KOPT-K1 (cell line): ENCODE results near the gene CHPF2.

Experiments
- H3K27ac ChIP-seq: fragments of 200-600 bp; sonication (generic); 2 replicates; pipeline ENCODE4 v1.5.1; 2016; ENCODE audit warnings: antibody characterized with exemption, mild to moderate bottlenecking, low read depth, low read length; ENCODE audit not compliant: poor library complexity, severe bottlenecking
- H3K36me3 ChIP-seq: fragments of 200-600 bp; sonication (generic); 2 replicates; pipeline ENCODE4 v1.5.1; 2017; ENCODE audit warnings: antibody characterized with exemption, mild to moderate bottlenecking, low read length, moderate library complexity; ENCODE audit not compliant: insufficient read depth
- H3K9me3 ChIP-seq: fragments of 200-600 bp; sonication (generic); 2 replicates; pipeline ENCODE4 v1.5.1; 2017; ENCODE audit warnings: antibody characterized with exemption, low read length, mild to moderate bottlenecking; ENCODE audit not compliant: insufficient read depth, poor library complexity, severe bottlenecking

Gene CHPF2

DNA sequence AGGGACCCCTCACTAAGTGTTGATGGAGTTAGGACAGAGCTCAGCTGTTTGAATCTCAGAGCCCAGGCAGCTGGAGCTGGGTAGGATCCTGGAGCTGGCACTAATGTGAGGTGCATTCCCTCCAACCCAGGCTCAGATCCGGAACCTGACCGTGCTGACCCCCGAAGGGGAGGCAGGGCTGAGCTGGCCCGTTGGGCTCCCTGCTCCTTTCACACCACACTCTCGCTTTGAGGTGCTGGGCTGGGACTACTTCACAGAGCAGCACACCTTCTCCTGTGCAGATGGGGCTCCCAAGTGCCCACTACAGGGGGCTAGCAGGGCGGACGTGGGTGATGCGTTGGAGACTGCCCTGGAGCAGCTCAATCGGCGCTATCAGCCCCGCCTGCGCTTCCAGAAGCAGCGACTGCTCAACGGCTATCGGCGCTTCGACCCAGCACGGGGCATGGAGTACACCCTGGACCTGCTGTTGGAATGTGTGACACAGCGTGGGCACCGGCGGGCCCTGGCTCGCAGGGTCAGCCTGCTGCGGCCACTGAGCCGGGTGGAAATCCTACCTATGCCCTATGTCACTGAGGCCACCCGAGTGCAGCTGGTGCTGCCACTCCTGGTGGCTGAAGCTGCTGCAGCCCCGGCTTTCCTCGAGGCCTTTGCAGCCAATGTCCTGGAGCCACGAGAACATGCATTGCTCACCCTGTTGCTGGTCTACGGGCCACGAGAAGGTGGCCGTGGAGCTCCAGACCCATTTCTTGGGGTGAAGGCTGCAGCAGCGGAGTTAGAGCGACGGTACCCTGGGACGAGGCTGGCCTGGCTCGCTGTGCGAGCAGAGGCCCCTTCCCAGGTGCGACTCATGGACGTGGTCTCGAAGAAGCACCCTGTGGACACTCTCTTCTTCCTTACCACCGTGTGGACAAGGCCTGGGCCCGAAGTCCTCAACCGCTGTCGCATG, 5.2 kb downstream of the CHPF2 start:
- Histone ChIP-seq H3K9me3 (no peaks in the 10 kb centered on the region), H3K36me3 (peaks cover 73% of the 10 kb centered on the region), H3K27ac (no peak overlapping the region)

DNA sequence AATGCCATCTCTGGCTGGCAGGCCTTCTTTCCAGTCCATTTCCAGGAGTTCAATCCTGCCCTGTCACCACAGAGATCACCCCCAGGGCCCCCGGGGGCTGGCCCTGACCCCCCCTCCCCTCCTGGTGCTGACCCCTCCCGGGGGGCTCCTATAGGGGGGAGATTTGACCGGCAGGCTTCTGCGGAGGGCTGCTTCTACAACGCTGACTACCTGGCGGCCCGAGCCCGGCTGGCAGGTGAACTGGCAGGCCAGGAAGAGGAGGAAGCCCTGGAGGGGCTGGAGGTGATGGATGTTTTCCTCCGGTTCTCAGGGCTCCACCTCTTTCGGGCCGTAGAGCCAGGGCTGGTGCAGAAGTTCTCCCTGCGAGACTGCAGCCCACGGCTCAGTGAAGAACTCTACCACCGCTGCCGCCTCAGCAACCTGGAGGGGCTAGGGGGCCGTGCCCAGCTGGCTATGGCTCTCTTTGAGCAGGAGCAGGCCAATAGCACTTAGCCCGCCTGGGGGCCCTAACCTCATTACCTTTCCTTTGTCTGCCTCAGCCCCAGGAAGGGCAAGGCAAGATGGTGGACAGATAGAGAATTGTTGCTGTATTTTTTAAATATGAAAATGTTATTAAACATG, 6.0 kb downstream of the CHPF2 start:
- peaks cover 73% of the 10 kb centered on the region for H3K36me3 ChIP-seq
- no peak overlapping the region for H3K27ac ChIP-seq

DNA sequence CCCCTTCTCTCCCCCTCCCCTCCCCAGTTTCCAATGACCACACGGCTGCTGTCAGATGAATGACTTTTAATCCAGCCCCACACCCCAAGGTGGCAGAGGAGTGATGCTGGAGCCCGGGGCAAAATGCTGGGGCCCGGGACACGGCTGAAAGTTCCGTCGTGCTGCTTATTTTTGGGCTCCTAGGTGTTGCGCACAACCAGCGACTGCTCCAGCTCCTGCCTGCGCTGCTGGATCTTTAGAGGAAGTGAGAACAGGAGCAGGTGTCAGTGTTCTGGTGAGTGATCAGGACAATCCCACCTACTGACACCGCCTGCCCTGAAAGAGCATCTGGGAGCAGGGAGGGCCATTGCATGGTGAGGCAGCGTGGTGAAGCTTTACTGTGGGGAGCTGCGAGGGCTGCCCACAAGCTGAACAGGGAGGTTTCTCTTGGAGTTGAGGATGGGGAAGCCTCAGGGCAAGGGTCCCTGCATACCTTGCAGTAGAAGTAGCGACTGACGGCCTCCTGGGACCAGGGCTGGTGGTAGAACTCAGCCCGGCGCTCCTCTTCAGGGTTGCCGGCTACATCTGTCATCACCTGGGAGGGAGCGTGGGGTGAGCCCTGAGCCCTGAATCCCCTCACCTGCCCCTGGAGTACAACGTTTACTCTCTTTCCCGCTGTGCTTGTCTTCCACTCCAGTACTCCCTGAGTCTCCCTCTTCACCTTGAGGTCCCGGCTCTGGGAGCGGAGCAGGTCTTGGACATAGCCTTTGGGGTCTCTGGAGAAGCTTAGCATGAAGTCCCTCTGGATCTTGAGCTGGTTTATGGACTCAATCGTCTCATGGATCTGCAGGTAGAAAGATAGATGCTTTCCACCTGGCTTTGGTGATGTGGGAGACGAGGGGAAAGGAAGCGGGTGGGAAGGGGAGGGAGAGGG, 6.9 kb downstream of the CHPF2 start:
- Histone ChIP-seq H3K27ac (no peak overlapping the region), H3K9me3 (no peaks in the 10 kb centered on the region), H3K36me3 (peaks cover 73% of the 10 kb centered on the region)

More for the DNA sequence above, 6.0 kb downstream of the CHPF2 start:
- H3K9me3 ChIP-seq, result no peaks in the 10 kb centered on the region

DNA sequence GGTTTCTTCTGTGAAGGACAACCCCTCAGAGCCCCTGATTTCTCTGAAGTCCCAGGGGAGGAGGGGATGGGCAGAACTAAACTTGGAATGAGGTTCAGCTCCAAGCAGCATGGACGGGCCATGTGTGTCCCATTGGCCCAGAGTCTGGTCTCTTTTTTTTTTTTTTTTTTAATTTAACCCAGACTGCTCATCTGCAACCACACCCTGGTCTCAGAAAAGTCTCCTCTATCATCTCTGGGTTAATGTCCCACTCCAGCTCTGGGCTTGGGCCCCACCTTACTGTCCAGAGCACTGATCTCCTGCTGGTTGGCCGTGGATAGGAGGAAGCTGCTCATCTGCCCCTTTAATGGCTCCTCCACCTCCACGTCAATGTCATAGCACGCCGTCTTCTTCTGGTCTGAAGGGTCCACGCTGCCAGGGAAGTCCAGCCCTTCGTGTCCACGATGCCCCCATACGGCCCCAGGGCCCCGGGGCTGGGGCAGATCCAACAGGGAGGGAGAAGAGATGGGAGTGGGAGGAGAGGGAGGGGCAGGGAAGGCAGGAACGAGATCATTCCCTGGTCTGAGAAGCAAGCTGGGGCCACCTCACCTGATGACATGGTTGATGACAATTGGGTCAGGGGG, 7.7 kb downstream of the CHPF2 start:
- H3K9me3 ChIP-seq, result no peaks in the 10 kb centered on the region
- H3K27ac ChIP-seq, result no peak overlapping the region
- H3K36me3 ChIP-seq, result peaks cover 65% of the 10 kb centered on the region

DNA sequence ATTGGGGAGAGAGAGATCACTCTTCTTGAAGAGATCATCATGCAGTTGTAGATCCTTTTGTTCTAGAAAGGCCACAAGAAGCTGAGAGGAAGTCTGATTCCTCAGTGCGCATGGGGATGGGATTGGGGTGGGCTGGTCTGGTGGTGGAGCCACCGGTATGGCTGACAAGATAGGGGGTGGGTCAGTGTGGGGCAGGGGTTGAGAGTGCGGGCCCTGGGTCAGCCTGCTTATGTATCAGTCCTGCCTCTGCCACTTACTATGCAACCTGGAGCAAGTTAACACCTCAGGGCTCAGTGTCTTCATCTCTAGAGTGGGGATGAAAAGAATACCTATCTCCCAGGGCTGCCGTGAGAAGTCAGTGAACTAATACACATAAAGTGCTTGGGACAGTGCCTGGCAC, 8.3 kb downstream of the CHPF2 start:
- Histone ChIP-seq H3K36me3 (peaks cover 59% of the 10 kb centered on the region), H3K27ac (no peak overlapping the region)

DNA sequence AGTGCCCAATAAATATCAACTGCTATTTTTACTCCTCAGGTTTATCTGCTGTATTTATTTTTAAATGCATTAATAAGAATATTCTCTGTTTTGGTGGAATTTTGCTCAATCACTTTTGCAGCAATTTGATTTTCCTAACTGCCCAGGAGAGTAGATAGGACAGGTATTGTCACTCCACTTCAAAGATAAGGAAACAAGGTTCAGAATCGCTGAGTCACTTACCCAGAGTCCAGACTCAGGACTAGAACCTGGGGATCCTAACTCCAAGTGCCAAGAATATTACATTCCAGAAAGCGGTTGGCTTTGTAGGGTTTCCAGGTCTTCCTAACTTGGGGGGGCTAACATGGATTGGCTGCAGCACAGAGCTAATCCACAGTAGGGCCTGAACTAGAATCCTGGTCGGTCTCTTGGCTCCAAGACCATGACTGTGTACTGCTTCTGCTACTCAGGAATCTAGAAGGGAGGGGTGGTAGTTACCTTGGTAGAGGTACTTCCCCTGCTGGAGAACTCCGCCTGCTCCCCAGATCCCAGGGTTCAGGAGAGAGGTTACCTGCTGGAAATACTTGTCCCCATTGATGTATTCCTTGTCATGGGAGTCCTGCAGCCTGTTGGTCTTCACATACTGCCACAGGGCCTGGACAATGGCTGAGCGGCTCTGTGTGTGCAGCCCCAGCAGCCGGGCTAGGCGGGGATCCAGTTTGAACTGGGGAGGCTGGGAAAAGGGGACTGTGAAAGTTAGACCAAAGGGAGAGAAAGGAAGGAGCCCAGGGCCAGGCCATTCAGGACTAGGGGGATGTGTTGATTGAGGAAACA, 8.9 kb downstream of the CHPF2 start:
- peaks cover 53% of the 10 kb centered on the region for H3K36me3 ChIP-seq

More for the DNA sequence above, 8.3 kb downstream of the CHPF2 start:
- no peaks in the 10 kb centered on the region for H3K9me3 ChIP-seq

DNA sequence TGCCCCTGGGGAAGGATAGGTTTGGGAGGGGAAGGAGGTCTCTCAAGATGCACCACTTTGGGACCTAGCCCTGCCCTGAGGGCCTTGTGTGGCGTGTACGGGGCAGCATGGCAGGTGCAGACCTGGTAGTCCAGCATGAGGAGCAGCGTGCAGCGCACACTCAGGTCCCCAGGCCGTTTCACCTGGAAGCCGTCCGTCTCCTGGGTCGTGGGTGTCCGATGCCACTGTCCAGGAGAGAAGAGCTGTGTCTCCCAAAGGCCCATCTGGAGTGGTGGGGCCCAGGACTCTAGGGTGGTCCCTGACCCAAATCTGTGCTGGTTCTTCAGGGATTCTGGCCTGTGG, 9.4 kb downstream of the CHPF2 start:
- peaks cover 47% of the 10 kb centered on the region for H3K36me3 ChIP-seq
- H3K27ac ChIP-seq, result no peak overlapping the region
- H3K9me3 ChIP-seq, result no peaks in the 10 kb centered on the region

More for the DNA sequence above, 8.9 kb downstream of the CHPF2 start:
- Histone ChIP-seq H3K27ac (no peak overlapping the region), H3K9me3 (no peaks in the 10 kb centered on the region)

DNA sequence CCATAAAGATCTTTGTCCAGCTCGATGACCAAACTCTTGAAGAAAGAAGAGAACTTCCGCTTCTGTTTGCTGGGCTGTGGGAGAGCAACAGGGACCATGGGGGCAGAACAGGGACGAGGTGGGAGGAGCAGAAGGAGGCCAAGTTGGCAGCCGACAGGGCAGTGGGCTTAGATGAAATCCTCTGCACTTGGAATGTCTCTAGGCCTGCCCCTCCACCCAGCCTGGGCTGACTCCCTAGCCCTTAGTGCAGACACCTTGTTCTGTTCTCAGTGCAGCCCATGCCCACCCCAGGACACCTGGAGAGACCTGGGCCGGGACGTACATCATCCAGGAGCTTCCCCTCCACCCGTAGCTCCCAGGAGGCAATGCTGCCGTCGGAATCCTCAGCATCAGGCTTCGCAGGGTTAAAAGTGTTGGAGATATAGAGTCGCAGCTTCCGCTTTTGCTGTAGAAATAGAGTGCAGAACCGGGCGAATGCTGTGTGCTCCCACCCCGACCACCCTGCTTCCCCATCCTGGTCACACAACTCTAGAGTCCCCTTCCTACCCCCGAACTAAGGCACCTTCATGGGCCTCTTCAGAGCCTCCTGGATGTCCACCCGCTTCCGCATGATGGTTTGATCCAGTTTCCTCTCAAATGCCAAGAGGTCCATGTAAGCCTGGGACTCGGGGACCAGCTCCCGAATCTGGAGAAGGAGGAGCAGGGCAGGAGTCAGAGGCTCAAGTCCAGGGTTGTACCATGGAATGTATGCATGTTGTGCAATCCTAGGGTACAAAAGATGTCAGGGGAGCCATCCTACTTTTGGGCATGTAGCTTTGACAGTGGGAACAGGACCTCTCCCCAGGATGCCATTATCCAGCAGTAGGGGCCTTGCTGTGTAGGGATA, 10.1 kb downstream of the CHPF2 start:
- peak overlapping the region; percentile 65 for H3K27ac ChIP-seq
- no peaks in the 10 kb centered on the region for H3K9me3 ChIP-seq
- peaks cover 41% of the 10 kb centered on the region for H3K36me3 ChIP-seq

DNA sequence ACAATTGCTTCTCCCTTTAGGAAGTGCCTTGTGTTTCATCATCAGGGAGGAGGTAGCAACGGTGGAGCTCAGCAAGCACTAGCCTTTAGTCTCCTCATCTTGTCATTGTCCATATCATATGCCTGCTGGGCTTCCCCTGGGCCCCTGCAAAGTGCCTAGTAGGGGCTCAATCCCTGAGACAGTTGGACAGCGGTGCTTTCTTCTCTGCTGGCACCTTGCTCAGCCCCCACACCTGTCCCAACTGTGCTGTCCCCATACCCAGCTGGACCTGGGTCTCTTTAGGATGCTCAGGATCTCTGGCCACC, 10.7 kb downstream of the CHPF2 start:
- Histone ChIP-seq H3K27ac (peak overlapping the region; percentile 65), H3K9me3 (no peaks in the 10 kb centered on the region), H3K36me3 (peaks cover 35% of the 10 kb centered on the region)

DNA sequence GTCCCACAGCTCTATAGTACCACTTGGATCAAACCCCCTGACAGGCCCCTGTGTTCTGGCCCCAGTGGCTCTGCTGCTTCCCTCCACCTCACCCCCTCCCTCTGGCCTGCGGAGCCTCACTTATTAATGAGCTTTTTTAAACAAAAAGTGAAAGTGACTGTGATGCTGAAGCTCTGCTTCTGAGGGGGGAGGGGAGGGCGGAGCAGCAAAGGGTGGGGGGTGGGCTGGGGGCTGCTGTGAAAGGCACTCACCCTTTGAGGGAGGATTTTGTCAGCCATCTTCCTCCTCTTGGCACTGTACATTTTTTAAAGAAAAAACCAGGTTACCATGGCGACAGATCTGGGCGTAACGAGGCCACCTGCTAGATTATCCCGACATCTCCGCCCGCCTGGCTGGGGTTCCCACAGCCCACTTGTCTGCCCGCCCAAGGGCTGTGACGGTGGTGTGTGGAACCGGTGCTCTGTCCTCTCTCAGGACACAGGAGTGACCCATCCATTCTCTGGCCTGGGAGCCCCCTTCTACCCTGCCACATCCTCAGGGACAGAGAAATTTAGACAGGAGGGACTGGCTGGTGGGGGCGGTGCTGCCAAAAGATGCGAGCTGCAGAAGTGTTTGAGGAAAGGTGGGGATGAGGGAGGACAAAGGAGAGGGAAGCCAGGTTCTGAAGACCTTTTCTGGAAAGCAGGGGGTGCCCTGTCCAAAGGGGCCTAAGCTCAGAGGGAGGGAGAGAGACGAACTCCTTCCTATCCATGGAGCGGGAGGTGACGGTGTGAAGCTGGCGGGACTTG, 11.3 kb downstream of the CHPF2 start:
- Histone ChIP-seq H3K36me3 (peaks cover 29% of the 10 kb centered on the region), H3K9me3 (no peaks in the 10 kb centered on the region), H3K27ac (peak overlapping the region; percentile 65)

DNA sequence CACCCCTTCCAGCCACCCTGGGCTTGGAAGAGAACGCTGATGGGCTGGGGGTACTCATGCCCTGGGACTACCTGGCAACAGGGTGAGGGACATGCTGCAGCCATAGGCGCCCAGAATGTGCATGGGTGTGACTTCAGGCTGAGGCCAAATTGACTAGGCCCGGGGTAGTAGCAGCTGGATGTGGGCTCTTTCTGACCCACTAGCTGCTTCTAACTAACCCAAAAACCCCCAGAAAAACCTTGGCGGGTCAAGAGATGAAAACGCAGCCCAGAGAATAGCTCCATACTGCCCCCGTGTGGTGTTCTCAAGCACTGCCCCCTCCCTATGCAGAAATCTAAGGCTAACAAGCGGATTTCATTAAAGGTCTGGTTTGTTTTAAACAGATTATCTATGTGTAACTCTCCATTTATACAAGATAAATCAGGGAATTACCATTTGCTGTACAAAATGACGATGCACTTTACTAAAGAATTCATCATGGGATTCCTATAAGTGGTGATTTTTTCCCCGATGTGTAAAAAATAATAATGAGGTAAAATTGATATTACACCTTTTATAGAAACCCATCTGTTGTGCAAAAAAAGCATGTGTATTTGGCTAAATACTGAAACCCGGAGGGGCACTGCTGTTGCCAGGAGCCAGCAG, 12.0 kb downstream of the CHPF2 start:
- peaks cover 22% of the 10 kb centered on the region for H3K36me3 ChIP-seq
- H3K9me3 ChIP-seq, result no peaks in the 10 kb centered on the region
- peak overlapping the region; percentile 65 for H3K27ac ChIP-seq

DNA sequence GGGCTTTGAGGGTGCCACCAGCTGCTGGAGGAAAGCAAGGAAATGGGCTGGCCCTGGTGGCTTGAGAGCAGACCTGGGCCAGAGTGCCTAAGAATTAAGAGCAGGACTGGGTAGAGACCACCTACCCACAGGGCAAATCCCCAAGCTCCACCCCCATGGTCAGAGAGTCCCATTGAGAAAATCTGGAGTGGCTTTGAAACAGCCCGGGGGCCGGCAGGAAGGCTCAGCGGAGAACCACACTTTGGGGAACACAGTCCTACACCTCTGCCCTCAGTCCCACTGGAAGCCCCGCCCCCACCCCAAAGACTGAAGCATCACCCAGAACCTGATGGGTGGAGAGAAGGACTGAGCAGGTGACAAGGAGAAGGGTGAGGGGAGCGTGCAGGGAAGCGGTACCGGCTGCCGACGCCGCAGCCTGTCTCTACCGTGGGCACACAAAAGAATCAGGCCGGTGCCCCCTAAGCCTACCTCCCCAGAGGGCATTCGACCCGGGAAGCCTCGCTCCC, 12.6 kb downstream of the CHPF2 start:
- Histone ChIP-seq H3K27ac (no peak overlapping the region), H3K9me3 (no peaks in the 10 kb centered on the region), H3K36me3 (peaks cover 16% of the 10 kb centered on the region; the same call in 1 of the 2 replicates)
